HG02870 (cell line): Measurements from ENCODE around the gene MEGF6.

Experiments
- ATAC-seq: cut with Tn5 transposase; IDR thresholded peaks from one replicate; pipeline ENCODE4 v1.9.1; 2021; ENCODE audit warnings: mild to moderate bottlenecking, moderate library complexity; ENCODE audit not compliant: unreplicated experiment

Gene MEGF6

DNA sequence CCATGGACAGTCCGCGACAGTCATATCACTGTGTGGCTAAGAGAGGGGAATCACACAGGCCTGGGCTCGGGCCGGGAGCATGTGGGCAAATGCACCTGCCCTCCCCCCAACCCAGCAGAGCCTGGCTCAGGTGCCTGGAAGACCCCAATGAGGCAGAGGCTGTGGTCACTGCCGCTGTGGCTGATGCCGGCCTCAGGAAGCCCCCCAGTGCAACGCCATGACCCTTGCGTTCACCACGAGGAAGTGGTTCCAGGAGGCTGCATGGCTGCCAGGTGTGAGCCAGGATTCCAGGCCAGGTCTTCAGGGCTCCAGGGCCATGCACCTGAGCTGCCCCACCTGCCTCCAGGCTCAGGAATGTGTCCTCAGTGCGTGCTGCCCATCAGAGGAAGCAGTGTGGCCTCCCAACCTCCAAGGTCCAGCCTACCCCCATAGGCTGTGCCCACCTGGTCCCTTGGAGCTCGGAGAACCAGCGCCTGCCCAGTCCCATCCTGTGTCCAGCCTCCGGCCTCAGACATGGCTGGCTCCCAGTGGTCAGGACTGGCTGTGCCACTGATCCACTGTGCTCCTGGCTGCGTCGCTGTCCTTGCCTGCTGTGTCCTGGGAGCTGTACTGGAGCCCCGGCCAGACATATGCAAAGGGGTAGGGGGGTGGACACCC lies 148.8 kb downstream of the MEGF6 start:
- no peak for ATAC-seq

DNA sequence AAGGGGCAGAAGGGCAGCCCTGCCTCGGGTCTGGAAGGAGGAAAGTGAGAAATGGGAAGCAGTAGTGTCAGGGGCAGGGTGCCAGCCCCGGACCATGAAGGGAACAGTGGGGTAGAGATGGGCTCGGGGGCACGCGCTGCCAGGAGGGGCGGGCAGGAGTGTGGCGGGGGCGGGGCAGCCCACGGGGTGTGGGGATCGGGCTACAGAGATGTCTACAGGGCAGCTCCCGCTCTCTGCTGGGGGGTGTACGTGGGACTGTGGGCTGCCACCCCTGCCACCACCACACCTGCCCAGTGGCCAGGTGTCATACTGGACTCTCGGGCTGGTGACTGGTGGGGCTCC lies 149.4 kb downstream of the MEGF6 start:
- no peak for ATAC-seq

DNA sequence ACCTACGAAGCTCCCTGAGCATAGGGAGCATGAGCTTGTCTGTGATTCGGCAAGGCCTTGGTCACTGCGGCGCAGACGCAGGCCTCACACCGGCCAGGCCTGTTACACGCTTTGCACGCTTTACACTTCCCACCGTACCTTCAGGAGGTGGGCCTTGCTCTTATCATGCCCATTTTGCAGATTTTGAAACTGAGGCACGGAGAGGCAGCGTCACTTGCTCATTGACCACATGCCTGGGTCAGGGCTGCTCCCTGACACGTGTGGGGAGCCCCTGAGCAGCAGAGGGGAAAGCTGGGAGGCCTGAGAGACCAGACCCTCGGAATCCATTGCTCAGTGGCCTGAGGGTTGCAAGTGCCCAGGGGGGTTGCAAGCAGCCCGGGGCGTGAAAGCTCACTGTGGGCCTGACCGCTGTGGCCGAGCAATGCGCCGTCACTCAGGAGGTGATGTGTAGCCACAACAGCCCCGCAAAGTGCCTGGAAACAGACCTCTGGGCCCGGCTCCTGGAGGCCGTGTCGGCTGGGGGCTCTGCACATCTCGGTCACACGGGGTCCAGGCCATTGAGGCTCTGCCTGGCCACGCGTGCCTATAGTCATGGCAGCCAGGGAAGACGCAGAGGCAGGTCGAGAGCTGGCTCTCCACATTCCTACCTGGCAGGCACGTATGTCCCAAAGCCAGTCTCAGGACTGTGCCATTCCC lies 149.9 kb downstream of the MEGF6 start:
- ATAC-seq: no peak

DNA sequence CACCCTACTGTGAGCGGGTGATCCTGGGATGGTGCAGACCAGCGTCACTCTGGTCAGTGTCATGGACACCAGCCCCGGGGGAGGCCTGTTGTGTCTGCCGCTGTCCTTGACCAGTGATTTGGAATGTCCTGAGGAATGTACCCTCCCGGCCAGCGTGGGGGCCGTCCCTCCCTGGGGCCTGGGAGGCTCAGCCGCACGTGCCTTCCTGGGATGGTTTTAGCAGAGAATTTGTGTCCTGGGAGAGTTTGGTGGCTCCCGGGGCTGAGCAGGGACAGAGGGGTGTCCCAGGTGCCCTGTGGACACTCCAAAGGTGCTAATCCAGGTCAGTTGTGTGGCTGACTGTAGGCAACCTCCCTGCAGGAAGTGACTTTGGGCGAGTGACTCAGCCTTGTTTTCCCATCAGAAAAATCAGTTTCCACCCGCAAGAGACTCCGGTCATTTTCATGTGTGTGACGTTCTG lies 150.6 kb downstream of the MEGF6 start:
- no peak for ATAC-seq

DNA sequence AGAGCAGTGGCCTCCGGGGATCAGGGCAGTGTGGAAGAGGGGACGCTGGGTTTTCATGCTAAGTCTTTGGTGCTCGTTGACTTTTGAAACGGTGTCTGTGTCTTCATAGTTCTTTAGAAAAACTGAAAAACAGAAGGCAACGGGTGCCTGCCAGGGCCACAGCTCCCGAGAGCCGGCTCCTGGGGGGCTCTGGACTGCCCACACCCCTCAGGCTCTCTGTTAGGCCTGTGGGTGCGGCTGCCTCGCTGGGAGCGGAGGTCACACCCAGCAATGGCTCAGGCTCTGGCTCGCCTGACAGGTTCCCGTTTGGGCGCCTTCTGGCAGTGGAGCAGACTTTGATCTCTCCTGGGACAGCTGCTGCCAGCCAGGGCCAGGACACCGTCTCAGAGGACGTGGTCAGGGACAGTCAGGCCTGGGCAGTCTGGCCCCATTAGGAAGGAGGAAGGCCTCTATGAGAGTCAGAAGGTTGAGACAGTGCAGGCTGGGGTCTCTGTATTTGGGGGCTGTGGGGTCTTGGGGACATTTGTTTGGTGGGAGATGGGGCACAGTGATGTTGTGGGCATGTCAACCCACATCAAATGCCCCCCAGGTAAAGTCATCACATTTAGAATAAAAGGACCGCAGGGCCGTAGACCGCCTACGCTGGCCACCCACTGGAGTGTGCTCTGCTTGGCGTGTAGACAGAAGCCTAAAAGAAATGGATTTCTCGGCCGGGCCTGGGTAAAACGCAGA lies 151.2 kb downstream of the MEGF6 start:
- ATAC-seq: no peak

DNA sequence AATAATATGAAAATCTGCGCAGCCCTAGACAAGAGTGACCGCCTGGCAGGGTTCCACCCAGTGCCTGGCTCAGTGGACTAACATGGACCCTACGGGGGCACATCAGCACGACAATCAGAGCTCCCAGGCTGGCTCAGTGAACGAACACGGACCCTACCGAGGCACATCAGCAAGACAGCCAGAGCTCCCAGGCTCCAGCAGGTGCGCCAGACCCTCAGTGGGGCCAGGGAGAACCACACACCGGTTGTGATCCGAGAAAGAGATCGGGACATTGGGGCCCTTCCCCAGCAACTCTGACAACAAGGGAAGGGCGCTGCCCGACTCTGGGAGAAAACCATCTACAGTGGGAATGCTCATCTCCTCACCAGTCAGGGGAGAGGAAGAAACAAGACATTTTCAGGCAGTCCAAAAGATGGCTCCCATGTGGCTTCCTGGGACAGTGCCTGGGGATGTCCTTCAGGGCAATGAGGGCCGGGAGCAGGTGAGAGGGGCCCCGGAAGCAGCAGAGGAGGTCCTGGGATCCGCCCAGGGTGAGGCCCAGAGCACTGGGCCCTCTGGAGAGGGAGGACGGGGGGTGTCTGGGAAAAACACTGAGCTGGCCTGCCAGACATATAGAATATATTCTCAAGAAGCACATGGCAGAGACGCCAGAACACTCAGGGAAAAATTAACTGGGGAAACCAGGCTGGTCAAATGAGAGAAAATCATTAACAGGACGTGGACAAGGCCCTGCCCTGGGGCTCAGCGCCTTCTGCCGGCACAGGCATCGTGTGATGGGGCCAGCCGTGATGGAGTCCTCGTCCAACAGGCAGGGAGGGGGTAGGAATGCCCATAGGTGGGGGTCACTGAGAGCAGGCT lies 152.0 kb downstream of the MEGF6 start:
- no peak for ATAC-seq

DNA sequence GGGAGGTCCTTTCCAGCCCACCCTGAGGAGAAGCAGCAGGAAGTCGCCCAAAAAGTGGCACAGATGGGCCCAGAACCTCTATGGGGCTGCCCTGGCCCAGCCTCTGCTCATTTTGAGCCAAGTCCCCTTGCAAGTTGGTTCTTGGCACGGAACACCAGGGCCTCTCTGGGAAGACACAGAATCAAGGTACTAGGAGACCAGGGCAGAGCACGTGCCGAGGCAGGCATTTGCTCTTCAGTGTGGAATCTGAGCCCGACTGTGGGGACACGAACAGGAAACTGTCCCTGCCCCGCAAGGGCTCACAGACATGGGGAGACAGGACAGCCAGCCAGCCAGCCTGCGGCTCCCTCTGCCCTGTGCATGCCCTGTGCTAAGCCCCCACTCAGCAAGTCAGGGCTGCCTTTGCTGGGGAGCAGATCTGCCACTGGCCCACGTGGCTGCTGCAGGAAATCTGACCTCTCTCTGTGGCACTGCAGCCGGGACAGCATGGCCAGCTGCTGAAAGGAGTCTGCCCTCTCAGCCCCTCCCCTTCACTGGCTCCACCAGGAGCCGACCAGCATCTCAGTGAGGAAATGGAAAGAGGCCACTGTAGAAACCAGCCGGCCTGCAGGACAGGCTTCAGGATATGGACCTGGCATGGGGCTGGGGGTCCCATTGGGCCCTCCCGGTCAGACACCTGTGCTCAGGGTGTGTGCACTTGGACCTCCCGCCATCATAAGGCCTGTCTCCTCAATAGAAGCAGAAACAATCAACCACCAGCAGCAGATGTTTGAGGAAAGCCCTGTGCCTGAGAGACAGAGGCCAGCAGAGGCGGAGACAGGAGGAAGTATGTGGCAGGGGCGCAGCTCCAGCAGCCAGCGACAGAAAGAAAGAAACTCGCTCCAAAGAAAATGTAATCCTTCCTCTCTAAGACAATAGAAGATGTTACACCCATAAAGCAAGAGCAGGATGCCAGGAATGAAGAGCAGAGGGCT lies 153.1 kb downstream of the MEGF6 start:
- no peak for ATAC-seq

DNA sequence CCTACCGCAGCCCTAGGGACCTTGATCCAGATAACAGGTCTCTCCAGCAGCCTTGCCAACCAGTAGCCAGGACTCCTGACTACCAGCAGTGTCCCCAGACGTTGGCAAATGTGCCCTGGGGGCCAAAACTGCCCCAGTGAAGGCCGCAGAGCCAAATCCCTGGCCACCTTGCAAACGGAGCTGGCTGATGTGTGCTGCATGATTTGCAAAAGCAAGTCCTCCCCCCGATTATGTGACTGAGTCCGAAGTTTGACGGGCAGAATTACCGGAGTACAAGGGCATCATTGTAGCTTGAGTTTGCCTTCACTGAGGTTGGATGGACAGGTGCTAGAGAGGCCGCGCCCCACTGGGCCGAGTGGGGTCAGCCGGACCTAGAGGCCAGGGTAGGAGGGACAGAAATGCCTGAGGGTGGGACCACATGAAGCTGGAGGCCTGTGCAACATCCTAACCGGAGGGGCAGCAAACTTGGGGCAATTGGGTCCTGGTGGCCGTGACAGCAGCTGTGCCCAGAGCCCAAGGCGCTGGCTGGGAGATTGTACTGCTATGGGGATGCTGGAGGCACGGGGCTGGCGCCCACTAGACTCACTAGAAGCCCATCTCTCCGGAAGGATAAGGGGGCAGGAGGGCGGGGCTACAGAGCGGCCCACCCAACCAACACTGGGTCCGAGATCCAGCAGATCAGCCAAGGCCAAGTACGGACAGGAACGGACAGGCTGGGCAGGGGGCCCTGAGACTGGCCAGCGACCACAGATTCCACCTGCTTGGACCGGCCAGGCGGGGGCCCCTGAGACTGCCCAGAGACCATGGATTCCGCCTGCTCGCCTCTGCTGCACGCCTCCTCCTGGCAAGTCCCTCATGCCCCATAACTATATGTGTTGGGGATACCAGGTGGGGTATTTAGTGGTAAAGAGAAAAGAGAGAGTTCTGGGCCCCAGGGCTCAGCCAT lies 154.1 kb downstream of the MEGF6 start:
- ATAC-seq: no peak

DNA sequence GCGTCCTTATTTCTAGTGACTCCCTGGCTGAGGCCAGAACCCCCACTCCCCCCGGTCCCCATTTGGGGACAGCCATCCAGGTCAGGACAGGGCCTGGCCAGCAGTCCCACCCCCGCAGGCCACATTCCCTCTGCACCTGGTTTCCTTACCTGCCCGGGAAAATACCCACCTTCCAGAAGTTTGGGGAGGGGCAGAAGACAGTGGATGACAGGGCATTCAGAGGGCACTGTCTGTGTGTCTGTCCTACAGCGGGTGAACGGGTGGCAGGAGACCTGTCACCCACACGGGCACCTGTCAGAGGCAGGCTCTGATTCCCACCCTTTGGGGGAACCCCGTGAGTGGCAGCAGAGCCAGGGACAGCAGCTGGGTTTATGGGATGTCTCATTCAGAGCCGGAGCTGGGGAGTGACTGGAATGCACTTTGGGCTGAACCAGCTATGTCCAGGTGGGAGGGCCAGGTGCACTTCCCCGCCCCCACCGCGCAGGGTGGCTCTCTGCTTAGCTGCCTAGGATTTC lies 154.8 kb downstream of the MEGF6 start:
- ATAC-seq: no peak

DNA sequence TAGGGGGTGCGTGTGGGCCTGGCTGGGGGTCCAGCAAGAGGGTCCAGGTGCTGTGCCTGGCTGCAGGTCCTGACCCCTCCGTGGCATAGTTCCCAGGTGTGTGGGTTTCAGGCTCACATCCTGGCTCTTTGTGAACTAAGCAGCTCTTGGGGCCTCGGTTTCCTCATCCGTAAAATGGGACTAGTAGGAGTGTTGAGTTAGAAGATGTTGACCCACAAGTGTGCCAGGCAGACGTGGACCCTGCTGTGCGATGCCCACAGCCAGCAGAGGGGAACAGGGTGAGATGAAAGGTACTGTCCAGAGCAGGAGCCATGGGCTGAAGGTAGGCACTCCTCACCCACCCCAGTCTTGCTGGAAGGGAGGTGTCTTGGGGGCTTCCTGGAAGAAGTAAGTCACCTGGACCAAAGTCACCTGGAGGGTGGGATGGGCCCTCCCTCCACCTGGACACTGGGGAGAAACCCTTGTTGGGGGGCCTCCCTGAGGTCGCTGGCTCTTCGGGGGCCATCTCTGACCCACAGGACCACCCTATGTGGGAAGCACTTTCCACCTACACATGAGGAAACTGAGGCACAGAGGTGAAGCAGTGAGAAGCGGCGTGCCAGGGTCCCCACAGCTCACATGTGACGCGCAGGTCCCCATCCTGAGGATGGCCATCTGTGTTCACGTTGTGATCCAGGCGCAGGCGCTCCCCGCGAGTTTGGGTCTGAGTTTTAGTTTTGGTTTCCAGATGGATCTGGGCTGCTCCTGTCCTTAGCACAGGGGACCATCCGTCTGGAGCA lies 155.4 kb downstream of the MEGF6 start:
- no peak for ATAC-seq

DNA sequence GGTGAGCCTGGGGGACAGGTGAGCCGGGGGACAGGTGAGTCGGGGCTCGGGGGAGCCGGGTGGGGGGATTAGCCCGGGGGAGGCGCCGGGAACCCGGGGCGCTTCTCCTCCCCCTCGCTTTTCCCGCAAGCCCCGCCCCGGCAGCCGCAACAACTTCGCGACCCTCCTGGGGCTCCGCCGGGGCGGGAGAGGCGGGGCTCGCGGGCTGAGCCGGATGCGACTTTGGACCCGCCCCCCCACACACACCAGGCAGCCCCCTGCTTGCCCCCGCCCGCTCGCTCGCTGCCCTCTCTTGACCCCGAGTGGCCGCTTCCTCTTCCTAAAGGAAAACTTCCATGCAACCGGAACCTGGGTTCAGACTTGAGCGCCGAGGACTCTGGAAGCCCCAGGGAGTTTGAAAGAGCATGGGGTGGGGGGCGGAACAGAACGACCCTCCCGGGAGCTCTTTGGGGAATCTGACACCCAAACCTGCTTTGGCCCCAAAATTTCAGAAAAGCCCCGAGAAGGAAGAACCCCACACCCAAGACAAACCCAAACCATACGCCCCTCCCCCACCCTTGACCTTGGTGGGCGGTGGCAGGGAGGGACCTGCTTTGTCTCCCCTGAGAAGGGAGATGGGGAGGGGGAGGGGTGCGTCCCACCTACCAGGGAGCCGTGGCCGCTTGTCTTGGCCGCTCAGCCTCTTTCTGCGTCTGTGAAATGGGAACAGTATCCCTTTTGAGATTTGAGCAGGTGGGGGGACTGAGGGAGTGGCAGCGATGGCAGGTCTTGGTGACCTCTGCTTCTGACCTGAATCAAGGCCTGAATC lies 156.3 kb downstream of the MEGF6 start:
- no peak for ATAC-seq

DNA sequence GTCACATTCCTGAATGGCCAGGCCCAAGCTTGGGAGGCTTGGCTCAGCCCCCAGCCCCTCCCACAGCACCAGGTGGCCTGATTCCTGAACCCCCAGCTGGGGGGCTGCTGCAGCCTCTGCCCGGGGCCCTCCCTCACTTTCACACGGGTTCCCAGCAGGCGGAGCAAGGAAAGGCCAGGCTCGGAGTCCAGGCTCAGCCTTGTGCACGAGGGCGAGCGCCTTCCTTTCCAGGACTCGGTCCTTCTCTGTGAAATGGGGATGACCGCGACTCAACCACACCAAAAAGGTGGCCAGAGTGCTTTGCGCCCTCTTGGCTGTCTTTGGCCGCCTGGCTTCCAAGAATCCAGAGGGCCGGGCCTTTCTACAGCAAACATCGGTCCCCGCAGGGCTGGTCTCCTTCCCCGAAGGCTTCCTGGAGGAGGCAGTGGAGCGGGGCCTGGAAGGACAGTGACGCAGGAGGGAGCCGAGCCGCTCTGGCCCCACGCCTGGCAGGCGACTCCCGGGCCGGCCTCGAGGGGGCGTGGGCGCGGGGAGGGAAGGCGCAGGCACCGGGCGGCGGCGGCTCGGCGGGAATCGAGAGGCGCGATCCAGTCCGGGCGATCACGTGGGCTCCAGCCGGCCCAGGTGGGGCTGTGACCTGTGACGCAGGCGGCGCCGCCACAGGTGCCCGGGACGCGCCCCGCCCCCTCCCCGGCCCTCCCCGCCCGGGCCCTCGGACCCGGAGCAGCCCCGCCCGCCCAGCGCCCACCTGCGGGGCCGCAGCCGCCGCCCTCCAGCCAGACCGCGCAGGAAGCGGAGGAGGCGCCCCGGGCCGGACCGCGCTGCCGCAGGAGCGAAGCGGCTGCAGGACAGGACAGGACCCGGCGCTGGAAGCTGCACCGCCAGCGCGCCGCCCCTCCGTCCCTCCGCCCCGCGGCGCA lies 157.2 kb downstream of the MEGF6 start, which contains the start of gene ARHGEF16:
ARHGEF16 (plus strand) TSS at position 775 of the 920 bp plus-strand sequence. CDS start 8,420 bp downstream, outside the sequence.
- no peak for ATAC-seq

DNA sequence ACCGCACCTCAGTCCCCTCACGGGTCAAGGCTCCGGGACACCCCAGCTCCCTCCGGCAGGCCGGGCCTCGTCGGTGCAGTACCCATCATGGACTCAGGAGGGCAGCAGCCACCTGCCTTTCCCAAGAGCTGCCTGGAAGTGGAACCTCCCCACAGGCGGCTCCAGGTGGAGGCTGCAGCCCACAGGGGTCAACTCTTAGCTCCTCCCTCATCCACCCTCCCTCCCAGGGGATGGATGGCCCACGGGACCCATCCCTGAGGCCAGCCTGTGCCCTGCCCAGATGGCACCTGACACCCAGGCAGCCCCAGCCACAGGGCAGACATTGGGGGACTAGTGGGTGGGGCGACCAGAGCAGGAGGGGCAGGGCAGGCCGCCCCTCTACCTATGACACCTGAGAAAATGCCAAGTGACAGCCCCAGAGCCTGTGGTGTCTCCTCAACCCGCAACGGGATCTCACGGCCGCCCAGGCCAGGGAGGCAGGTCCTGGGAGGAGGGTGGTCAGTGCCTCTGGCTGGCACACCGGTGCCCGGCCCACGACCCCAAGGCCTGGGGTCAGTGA lies 158.0 kb downstream of the MEGF6 start:
- no peak for ATAC-seq

DNA sequence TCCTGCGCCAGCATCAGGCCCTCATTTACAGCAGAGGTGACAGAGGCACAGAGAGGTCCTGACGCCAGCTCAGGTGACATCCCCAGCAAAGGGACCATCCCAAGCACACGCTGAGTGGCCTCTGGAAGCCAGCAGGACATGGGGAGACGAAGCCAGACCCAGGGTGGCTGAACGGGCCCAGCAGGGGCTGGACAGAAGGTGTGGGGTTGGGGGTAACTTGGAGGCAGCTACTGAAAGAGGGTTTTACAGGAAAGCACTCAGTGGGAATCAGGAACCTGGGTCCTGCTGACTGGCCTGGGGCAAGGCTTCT lies 158.5 kb downstream of the MEGF6 start:
- ATAC-seq: no peak

DNA sequence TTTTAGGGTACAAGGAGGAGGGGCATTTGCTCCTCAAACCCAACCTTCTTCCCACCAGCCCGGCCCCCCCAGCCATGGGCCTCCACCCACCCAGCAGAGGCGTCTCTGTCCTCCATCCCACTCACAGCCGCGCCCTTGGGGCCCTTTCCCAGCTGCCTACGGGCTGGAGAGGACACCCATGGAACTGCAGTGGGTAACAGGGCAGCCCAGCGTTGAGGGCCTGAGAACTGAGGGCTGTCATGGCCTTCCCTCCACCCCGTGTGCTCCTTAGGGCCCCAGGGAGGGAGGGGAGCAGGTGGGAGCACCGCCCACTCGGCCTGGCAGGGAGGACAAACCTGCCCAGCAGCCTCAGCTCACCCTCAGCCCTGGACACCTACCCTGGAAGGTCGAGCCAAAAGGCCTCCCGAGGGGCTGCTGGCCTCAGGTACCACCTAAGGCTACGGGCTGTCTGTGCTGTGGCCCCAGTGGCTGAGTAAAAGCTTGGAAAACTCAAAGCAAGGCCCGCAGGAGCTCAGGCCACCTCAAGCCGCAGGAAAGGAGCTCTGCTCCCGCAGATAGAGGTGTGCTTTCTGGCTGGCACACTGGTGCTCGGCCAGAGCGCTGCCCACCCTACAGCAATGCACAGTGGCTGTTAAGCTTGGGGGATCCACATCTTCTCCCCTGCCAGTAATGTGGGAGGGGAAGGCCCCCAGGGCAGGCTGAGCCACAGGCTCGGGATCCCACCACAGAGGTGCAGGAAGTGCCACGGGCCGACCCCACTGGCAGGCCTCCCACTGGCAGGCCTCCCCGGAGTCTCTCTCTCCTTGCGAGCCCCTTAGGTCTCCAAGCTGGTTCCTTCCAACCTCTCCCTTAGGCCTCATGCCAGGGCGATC lies 159.1 kb downstream of the MEGF6 start:
- no peak for ATAC-seq
